ENCODE data around the gene ATOH8.

The ATOH8 gene

DNA sequence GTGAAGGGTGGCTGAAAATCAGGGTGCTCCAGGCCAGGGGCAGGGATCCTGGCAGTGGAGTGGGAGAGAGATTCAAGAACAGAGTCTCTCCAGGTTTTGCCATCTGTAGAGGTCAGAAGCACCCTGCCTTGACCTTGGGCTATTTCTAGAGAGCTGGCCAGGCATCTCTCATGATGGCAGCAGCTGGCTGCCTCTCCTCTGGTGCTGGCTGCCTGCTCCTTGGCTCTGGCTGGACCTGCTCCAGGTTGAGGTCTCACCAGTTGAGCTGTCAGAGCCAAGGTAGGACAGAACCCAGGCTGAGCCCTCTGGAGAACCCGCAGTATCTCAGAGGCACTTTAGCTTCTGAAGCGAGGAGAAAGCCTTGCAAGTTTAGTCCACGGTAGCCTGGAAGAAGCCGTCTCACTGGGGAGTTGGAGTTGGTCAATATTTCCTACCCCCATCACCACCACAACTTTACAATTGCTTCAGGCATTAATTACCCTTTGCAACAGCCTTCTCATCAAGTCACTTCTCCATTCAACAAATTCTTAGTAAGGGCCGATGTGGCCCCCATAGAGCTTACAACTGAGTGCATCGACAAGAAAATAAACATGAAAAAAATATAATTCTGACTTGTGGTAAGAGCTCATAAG lies 34.1 kb upstream of the ATOH8 start:
- DNase-seq: no peak

DNA sequence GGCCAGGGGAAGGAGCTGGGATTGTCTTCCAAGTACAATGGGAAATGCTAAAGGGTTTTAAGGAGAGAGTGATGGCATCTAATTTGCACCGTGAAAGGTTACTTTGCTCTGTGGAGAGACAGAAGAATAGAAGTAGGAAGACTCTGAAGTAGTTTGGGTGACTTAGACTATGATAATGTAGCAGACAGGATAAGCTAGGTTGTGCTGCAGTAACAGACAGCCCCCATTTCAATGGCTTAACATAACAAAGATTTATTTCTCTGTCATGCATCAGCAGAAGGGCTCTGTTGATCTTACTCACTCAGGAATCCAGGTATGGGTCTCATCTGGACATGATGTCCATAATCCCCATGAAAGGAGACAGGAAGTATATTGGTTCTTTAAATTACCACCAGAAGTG lies 33.3 kb upstream of the ATOH8 start:
- no peak for DNase-seq

DNA sequence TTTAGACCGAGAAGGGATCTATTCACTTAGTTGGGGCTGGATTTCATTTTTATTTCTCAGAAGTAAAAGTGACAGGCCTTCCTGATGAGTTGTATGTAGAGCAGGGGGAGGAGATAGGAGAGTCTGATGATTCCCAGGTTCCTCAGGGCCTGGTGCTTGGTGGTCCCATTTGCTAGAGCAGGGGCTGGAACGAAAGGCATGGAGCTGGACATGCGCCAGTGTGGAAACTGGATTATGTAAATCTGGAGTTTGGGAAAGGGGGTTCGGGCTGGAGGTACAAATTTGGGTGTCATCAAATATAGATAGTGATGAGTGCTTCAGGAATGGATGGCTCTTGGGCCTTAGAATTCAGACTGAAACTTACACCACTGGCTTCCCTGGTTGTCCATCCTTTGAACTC lies 32.1 kb upstream of the ATOH8 start:
- no peak for DNase-seq

DNA sequence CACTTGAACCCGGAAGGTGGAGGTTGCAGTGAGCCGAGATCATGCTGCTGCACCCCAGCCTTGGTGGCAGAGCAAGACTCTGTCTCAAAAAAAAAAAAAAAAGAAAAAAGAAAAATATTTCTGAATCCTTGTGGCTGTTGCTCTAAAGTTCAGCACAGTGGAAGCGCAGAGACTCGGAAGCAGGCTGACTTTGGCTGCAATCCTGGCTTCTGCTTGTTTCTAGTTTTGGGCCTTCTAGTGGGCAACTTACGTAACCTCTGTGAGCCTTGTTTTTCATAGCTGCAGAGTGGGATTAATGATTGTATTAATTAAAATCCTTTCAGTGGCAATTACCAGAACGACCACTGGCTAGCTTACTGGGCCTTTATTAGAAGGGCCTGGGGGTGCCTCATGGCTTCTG lies 31.3 kb upstream of the ATOH8 start:
- no peak for DNase-seq

DNA sequence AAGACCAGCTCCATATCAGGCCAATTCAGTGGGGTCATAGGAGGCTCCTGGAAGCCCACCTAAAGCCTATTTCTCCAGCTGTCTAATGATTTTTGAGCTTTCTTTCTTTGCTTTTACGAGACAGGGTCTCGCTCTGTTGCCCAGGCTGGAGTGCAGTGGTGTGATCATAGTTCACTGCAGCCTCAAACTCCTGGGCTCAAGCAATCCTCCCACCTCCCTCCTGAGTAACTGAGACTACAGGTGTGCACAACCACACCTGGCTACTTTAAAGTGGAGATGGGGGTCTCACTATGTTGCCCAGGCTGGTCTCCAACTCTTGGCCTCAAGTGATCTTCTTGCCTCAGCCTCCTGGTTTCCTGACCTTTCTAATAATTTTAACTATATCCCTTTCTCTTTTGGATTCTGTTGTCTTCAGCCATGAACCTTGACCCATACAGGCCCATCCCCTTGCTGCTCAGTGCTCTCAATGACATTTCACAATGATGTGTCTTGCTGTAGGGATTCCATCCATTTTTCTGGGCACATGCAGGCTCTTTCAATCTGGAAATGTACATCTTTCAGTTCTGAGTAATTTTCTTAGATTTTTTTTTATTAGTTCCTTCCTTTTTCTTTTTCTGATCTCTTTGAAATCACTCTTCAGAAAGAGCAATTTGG lies 30.0 kb upstream of the ATOH8 start:
- no peak for DNase-seq

DNA sequence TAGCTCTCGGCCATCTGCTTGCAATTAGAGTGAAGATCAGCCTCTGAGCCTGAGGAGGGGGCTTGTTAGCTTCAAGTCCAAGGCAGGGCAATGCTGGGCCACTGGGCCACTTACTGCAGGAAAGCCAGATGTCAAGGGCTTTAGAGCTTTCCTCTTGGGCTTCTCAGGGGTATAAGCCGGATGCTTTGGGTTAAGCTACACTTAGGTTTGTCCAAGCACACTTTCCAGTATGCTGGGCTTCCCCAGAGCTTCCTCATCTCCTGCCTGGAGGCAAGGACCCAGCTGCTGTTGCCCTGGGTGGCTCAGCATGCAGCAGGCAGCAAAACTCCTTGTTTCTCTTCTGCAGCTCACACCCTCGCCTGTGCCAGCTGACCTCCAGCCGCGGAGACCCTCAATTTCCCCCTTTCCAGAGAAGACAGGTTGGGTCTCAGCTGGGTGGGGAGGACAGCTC lies 29.0 kb upstream of the ATOH8 start:
- no peak for DNase-seq

DNA sequence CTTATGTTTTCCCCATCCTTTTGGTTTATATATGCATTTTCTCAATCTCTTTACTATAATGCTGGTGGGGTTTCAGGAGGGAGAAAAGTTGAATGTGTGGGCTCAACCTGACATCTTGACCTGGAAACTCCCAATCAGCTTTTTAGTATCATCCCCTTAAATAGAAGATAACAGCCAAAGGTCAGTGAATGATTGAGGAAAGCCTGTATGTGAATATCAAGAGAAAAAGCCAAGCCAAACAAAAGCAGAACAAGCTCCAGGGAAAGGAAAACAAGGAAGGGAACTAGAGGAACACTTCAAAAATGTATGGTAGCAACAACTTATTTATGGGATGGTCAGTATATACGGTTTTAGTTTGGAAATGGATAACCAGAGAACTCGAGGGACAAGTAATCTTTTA lies 28.3 kb upstream of the ATOH8 start:
- no peak for DNase-seq

DNA sequence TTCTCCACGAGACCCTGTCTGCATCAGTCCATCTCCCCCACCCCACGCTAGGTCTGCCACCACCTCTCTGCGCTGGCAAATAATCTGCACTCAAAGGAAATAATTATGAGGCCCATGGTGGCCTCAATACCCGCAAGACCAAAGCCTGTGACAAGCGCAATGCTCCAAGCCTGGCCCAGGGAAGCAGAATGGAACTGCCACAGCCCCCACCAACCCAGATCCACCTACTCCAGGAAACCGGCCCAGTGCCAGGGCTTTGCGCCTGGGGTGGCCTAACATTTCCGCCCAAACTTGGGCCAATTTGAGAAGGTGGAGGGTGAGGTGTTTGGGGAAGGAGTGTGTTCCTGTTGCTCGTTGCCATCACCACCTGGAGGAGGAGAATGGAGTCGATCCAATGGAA lies 26.0 kb upstream of the ATOH8 start:
- DNase-seq: no peak

DNA sequence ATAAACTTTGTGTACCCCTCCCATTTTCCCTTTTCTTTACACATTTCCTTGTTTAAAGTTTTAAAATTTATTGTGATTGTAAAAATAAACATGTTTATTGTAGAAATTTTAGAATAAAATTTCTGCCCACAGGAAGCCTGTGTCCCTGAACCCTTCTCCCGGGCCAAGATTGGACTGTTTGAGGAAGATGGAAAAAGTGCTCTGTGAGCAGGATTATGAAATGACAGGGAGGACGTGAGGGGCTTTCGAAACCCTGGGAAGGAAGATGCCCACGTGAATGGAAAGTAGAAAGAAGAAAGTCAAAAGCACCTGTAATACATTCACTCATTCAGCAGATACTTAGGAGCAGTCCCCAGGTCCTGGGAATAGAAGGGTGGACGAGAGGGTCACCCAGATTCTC lies 25.4 kb upstream of the ATOH8 start:
- no peak for DNase-seq

DNA sequence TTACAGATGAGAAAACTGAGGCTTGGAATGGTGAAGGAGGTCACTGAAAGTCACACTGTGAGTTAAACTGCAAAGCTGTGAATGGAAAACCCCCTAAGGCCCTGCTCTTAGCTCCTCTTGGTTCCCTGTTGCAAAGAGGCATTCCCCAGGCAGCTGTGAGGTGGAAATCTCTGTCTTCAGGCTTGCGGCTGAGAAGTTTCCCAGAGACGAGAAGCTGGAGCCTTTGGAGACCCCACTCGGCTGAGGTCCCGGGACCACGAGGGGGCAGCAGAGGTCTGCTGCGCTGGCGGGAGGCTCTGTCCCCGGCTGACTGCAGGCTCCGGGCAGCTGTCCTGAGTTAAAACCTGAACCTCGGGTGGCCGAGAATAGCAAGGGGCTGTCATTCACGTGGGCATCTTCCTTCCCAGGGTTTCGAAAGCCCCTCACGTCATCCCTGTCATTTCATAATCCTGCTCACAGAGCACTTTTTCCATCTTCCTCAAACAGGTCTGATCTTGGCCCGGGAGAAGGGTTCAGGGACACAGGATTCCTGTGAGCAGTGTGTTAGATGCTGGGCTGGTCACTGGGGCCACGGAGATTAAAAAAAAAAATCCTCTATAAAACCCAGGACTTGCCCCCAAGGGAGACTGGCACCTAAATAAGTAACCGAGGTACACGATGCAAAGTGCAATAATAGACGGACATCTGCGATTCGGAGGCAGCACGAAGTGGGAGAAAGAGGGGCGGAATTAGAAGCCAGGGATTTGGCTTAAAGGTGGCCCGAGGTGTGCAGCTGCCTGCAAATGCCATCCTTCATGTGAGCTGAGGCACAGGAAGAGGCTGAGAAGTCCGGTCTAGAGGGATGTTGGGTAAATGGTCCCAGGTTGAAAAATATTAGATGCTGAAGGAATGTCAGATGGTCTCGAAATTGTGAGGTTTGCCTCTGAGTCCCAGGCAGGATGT lies 24.6 kb upstream of the ATOH8 start:
- peak; percentile 69 for DNase-seq

DNA sequence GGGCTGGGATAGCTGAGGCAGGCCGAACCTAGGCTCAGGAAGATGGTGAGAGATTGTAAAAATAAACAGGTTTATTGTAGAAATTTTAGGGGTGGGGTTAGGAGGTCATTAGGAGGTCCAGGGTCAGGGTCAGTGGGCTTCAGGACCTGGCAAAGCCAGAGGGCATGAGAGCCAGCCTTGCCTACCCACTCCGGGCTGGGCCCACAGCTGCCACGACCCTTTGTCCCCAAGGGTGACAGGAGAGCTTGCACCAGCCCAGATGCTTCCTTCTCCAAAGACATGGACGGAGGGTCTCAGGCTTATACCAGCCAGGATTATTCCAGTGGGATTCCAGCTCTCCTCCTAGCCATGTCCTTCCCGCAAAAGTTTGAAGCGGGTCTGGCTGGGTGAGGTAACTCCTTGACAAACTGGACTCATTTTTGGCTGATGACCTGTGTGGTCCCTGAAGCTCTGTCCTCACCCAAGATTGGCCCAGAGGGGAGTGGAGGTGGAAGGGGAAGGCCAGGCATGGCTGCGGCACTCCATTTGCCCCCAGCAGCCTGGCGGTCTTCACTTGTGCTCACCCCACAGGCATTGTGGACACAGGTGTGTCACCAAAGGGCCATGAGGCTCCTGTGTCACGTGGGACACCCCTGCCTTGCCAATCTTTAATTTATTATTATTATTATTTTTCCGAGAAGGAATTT lies 23.8 kb upstream of the ATOH8 start:
- DNase-seq: no peak

DNA sequence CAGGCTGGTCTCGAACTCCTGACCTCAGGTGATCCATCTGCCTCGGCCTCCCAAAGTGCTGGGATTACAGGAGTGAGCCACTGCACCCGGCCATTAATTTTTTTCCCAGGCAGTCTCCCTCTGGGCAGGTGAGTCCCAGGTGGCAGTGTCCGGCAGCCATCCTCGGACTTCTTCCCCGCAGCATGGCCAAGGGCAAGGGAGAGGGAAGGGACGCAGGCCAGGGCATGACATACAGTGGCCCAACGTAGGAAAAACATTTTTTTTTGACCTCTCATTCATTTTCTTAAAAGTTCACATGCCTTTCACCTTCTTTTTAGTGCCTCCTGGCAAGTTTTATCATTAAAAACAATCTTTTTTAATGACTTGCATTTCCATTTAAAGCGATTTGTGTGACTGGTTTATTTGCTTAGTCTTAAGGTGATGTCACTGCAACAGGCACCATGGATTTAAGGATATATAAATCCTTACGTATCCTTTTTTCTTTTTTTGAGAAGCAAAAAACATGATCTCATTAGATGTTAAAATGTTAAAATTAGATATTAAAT lies 23.0 kb upstream of the ATOH8 start:
- DNase-seq: no peak

DNA sequence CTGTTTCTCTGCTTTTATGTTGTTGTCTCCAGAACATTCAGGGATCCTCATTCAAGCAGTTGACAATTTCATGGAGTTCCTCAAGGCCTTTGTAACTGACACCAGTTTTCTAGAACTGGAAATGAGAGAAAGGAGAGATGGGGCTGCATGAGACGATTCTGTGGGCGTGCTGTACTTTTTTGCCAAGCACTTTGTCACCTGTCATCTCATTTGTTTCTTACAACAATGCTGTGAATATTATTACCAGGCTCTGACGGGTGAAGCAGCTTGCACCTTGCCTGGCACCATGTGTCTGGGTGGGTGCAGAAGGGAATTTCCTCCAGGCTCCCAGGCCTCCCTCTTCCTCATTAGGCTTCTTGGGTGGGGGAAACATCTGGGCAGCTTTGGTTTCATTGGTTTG lies 22.2 kb upstream of the ATOH8 start:
- no peak for DNase-seq

DNA sequence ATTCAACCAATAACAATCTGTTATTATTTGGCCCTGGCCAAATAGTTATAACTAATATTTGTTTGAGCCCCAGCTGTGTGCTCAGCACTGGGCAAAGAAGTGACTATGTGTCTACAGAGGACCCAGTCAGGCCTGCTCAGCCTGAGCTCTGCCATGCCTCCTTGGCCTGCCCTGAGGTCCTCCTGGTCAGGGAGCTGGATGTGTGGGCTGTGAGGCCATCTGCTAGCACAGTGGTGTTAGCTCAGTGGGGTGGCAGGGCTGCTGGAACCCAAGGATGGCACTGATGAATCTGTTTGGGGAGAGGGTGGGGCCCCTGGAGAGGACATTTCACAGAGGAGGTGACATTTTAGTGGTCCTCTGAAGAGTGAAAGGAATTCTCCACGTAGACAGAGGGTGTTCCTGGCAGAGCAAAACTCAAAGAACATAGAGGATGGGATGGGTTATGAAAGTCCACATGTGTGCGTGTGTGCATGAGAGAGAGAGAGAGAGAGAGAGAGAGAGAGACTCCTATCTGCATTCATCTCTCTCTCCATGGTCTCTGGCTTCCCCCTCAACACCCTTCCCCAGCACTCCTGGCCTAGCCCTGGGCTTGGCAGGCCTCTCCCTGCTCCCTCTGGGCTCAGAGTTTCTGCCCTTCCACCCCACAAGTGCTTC lies 21.2 kb upstream of the ATOH8 start:
- no peak for DNase-seq

DNA sequence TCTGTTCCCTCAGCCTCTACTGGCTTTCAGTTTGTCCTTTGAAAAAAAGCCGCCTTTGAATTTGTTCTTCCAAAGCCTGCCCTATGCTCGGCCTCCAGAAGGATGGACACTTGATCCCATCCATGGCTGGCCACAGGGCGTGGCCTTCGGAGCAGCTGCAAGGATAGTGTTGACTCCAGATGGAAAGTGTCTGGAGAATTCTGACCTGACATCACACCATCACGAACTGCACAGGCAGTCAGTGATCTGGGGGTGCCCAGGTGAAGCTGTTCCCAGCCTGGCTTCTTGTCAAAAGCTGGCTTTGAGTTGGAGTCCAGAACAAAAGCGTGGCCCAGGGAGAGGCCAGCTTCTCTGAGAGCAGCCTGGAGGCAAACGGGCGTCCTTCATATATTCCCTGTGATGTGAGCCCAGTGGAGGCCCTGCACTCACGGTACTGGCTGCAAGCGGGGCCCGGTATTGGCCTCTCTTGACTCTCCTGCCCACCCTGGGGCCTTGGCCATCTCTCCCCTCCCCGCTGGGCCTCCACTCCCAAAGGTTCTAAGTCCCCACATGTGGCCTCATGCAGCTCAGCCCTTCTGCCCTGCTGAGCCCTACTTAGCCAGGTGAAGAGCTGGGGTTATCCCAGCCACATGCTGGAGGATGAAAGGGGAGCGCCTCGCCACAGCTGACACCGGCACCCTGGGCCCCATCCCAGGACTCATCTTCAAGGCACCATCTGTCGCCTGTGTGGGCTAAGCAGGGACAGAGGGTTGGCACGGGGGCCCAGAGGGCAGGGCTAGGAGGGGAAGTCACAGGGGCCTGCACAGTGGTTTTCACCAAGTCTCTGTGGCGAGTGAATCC lies 20.4 kb upstream of the ATOH8 start:
- DNase-seq: no peak

DNA sequence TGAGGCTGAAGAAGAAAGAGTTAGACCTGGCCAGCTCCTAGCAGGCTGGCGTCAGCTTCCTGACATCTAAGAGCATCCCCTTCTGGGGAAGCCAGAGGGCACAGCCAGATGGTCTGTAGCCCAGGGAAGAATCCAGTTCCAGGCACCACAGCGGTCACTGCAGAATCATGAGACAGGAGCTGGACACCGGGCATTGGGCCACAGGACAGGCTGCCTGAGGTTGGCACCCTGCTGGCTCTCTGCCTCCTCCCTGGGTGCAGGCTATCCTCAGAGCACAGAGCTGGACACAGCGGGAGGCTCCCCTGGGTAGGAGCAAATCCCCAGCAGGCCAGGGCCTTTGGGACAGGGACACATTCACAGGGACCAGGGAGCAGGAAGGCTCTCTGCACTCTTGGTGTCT lies 19.8 kb upstream of the ATOH8 start:
- no peak for DNase-seq

DNA sequence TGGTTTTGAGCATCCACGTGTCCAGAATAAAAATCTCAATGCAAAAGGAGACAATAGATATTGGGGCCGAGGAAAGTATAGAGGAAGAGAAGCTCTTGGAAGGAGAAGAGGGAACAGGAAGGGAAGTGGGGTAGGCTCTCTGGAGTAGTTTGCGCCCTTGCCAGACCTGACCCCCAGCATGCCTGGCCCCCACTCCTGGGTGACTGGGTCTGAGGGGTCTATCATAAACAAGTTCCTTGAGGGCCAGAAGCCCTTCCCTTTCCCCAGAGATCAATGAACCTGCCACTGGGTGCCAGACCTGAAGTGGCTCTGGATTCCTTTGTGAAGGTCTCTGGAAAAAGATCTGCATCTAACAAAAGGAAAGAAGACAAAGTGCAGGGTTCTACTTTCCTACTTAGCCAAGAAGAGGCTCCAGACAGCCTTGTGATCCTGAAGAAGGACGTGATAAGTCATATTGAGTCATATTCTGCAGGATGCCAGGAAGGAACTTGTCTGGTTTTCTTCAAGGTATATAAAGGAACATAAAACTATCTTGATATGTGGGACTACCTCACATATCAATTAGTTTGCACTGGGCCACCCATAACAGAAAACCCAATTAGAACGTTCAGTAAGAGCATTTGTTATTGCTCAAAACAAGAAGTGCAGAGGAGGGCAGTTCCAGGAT lies 18.7 kb upstream of the ATOH8 start:
- DNase-seq: no peak

DNA sequence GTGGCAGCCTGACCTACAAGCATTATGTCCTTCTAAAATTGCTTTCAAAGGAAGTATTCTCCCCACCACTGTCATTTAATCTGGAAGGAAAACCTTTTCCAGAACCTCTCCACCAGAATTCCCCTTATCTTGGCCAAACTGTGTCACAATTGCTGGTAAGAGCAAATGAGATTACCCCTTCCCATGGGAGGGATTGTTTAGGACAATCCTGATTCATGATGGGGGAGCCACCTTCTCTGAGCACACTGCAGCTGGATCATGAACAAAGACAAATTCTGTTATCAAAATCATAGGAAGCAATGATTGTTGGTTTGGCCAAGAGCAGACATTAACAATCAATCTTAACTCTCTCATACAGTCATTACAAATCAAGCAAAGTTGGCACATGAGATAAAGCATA lies 18.1 kb upstream of the ATOH8 start:
- DNase-seq: no peak

DNA sequence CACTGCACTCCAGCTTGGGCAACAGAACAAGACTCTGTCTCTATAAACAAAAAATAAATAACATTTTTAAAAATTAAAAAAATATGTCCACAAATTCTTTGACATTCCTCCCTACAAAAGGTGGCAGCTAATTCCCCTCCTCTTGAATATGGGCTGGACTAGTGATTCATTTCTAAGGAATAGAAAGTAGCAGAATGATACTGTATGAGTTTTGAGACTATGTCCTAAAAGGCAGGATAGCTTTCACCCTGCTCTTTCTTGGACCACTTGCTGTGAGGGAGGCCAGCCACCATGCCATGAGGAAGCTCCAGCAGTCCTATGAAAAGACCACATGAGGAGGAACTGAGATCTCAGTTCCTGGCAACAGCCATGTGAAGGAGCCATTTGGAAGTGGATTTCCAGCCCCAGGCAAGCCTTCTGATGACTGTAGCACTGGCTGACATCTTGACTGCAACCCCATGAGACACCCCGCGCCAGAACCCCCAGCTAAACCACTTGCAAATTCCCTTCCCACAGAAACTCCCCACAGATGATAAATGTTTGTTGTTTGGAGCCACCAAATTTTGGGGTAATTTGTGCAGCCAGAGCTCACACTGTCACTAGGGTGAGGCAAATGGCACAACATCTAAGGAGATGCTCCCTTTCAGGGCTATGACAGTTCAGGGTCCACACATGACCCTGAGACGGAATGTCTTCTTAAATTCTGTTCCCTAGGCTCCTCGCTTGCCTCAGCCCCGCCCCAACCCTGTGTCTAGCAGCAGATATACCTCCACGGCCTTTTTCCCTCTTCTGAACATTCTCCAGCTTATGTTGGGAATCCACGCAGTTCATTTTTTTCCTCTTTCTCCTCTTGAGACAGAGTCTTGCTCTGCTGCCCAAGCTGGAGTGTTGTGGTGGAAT lies 17.1 kb upstream of the ATOH8 start:
- DNase-seq: no peak

DNA sequence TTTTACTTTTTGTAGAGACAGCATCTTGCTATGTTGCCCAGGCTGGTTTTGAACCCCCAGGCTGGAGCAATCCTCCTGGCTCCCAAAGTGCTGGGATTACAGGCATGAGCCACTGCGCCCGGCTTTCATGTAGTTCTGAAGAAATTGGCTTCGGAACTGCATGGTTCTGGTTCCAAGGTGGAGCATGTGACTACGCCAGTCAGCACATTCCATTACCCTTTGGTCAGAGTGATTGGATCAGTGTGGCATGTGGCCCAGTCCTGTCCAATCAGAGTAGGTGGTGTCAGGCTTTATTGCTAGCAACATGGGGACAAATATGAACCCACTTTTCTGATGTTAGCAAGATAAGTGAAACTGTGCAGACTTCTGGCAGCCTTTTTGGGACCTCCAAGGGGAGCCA lies 16.3 kb upstream of the ATOH8 start:
- no peak for DNase-seq

All from stimulated activated CD4-positive, alpha-beta T cell treated with anti-CD3 and anti-CD28 coated beads, Interleukin-1b, Interleukin-23, amount 100 ng/mL, for 48 hours (primary cell).